Midbrain (tissue), 1 donor: ENCODE results near the gene SNPH.

Experiments
- DNase-seq: peaks from one replicate; lab custom pipeline; 2025; lab: John Stamatoyannopoulos, UW

The SNPH gene

DNA sequence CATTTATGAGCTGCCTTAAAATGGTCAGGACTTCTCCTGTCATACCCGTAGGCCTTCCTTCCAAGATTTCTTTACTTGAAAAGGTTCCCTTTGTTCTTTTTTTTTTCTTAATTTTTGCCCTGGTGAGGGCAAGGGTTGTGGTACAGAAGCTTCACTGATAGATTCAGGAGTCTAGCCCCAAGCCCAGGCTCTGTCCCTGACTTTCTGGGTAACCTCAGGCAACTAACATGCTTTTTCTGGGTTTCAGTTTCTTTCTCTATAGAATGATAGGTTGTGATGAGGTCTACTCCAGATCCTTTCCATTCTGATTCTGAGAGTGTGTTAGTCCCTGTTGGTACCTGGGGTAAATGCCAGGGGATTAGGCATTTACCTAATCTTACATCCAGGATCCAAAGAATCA, 21.2 kb downstream of the SNPH start:
- no peak for DNase-seq

DNA sequence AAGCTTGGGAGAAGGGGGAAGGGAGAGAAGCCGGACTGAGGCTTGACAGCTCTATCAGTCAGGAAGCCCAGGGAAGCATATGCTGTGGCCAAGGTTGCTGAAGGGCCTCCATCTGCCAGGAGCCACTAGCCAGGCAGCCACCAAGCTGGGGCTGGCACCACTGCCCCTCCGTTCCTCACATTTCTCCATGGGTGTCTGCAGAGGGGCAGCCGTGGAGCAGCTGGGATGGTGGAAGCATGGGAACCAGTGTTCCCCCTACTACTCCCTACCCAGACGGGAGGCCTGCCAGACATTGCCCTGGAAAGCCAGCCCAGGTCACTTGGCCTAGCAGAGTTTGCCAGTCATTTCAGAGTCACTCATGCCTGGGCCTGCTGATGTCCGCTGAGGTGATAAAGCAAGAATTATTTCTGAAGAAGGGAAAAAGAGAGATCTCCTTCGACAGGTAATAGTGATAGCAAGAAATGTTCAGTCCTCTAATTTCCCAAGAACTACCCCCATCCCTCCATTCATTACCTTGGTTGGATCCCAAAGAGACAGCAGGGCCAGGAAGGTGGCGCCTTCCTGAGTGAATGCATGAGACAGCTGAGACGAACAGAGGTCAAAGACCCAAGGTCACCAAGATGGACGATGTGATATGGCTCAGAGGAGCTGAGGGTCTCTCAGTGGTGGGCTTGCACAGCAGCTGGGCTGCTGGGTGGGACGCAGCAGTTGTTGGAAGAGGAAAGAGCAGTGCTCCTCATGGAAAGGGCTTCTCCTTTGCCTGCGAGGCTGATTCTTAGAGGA, 21.9 kb downstream of the SNPH start:
- no peak for DNase-seq

DNA sequence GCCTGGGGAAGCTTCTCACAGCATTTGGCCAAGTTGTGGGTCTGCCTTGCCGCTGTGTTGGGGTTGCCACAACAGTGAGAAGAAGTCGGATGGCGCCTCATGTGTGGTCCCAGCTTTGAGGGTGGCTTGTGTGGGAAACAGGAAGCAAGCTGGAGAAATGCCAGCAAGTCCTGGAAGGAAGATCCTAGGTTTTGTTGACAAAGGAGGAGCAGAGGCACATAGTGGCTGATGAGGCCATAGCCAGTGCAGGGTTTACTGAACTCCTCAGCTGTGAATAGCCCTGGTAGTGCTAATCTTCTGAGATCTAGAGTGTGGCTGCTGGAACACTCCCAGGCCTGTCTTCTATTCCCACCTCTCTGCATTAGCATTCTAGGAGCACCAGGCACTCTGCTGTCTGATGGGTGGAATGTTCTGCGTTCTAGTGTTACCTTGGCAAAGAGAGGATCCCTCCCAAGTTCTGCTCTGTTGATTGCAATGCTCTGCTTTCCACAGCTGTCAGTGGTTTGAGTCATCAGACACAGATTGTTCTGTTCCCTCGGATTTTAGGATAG, 25.2 kb downstream of the SNPH start:
- DNase-seq: no peak

DNA sequence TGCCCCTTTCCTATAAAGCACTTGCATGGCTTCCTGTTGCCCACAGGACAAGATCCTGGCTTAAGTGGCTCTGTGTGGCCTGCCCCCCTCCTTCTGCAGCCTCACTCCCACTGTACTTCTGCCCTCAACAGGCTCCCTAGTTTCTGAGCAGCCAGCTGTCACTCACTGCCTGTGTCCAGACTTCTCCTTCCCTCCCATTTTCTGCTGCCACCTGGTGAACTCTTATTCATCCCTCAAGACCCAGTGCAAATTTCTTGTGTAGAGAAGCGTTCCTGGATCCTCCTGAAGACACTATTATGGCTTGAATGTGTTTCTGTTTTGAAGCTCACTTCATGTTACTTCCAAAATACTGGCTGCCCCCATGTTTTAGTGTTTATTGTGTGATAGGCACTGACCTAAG, 26.5 kb downstream of the SNPH start:
- DNase-seq: no peak

DNA sequence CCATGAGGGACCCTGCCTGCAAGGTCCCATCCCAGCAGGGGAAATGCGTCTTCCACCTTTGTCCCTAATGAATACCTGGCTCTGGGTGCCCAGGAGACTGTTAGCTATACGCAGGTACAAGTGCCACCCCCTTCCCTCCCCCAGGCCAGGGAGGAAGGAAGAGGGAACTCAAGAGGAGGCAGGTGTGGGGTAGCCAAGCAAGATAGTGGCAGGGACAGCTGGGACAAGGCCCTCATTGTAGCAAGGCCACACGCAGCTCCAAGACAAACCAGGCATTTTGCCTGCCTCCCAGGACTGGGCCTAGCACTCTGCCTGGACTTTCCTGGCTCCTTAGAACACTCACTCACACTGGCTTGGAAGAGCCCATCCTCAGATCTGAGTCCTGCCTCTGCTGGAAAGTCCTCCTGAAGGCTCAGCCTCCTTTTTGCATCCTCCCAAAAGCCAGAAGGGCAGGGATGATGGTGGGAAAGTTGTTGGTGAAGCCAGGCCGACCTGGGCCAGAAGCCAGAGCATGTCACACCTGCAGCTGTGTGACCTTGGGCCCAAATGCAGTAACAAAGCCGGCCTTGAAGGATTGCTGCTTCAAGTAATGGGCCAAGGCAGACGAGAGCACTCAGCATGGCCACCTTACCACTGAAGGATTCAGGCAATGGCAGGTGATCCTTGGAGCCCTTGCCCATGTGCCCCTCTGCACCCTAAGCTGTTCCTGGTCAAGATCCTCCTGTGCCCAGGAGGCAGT, 27.7 kb downstream of the SNPH start:
- no peak for DNase-seq

DNA sequence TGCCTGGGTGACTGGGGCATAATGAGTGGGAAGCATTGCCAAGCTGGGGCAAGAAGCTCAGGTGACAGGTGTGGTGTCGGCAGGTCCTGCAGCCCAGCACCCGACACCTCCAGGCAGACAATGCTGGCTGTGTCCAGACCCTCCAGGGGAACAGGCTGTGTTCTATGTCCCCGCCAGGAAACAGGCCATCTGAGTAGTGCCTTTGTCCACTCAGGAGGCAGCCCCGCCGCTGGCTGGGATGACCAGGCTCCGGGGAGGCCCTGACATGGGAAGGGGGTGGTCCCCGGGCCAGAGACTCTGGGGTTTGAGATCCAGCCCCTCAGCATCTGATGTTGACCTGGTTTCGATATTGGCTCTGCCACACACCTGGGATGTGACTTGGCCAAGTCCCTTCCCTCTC, 28.4 kb downstream of the SNPH start:
- DNase-seq: no peak

DNA sequence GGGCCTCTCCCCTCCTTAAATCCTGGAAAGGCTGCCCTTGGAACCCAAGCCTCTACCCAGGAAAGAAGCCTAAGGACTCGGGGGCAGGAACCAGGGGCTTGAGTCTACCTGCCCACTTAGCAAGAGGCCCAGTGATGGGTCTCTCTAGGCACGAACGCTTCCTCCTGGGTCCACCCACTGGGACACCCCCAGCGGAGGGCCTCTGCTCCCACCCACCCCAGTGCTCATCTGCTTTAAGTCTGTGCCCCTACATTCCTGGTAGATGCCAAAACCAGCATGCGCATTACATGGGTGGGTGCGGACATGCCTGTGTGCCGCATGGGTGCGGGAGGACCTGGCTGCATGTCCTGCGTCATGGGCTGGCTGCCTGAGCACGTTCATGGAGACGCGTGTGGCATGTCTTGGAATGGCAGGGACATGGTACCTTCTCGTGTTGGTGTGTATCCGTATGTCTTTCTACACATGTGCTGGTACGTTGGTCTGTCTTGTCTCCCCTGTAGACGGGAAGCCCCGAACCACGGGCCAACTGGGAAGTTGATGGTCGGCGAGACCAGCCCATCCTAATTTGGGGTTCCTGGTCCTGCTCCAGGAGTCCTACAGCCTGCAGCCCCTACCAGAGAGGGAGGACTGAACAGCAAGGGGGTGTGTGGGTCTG, 29.3 kb downstream of the SNPH start:
- DNase-seq: no peak

DNA sequence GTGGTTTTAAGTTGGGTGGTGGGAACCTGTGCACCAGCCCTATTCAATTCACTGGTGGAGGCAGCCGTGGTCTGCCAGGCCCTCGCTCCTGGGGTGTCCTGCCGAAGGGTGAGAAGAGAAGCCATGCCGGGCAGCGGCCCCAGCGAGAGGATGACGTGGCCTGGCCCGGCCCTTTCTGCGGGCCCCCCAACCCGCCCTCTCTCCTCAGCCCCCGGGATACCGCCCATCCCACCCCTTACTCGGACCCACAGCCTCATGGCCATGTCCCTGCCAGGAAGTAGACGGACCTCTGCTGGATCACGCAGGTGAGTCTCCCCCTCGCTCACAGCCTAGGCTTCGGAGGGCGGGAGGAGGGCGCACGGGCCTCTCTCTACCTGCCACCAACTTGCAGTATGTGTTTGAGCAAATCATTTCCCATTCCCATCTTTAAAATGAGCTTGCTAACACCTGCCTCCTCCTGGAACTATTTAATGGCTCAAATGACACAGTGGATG, 30.1 kb downstream of the SNPH start:
- no peak for DNase-seq

DNA sequence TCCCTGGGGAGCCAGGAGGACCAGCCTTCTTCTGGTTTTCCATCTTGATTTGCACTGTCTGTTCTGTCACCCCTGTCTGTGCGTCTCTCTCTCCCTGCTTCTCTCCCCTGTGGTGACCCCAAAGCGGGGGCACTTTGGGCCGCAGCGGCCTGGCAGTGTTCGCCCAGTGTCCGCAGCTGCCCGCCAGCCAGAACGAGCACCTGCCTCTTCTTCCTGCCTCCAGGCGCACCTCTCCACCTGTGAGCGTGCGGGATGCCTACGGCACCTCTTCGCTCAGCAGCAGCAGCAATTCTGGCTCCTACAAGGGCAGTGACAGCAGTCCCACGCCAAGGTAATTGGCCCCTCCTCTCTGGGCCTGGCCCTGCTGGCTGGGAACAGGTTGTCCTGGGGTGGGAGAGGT, 30.8 kb downstream of the SNPH start:
- DNase-seq: no peak

DNA sequence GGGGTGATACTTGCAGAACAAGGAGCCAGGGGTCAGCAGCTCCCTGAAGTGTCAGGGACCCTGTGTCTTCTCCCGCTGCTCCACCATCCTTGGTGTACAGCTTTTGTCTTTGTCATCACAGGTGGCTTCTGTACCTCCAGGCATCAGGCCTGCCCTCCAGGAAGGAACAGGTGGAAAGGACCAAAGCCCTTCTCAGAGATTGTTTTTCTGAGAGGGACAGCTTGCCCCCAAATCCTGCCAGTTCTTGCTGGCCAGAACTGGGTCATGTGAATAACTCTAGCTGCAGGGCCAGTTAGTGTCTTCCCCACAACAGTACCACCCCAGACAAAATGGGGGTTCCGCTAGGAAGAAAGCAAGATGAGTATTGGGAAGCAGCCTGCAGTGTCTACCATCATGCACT, 31.4 kb downstream of the SNPH start:
- no peak for DNase-seq

DNA sequence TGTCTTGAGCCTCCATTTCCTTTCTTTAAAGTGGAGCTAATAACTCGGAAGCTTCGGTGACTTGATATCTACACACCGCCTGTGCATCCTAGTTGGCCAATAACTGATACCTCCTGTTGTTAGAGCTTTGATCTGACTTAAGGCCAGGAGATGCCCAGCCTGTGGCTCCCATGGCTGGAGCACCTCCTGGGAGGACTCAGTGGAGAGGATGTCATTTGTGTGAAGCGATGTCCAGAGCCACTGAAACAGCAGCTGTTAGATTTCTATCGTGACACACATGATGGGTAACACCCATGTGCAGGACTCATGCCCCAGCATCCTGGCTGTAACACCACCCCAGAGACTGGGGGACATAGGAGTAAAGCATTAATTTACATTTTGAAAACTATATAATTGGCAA, 32.1 kb downstream of the SNPH start:
- DNase-seq: no peak

DNA sequence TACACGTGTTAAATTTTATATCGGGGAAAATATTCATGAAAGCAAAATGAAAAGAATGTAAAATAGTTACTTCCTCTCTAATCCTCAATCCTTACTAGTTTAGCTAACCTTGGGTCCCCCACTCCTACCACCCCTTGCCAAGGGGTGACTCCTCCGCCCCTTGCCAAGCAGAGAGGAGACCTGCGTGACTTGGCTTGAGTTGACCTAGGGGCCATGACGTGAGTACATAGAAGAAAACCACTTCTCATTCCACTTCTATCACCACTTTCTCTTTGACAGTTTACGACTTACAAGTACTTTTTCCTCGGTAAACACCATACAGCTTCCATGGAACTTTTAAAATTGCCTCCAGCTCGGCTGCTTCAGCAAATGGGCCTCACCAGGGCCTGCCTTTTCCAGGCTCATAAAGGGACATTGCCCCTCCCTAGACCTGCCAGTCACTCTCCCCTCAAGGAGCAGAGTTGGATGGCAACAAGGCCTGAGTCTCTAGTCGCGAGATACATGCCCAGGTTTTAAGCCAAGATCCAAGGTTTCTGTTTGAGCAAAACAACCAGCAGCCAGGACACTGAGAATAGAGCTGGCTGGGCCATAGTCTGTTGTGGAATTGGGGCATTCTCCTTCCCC, 32.9 kb downstream of the SNPH start:
- DNase-seq: no peak

DNA sequence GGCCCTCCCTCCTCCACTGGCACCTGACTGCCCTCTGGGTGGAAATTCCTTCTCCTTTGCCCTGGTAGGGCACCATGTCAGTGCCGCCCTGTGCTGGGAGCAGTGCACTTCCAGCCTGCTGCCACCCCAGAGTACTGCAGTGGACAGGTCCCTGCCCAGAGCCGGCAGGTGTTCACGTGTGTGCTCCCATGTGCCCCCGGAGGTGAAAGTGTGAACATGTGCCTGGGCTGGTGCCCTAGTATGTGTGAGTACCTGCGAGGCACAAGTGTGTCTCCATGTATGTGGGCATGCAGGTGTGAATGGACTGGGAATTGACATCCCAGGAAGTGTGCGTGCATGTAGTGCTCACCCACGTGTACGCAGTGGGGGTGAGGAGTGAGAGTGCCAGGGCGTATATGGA, 33.4 kb downstream of the SNPH start:
- DNase-seq: no peak

DNA sequence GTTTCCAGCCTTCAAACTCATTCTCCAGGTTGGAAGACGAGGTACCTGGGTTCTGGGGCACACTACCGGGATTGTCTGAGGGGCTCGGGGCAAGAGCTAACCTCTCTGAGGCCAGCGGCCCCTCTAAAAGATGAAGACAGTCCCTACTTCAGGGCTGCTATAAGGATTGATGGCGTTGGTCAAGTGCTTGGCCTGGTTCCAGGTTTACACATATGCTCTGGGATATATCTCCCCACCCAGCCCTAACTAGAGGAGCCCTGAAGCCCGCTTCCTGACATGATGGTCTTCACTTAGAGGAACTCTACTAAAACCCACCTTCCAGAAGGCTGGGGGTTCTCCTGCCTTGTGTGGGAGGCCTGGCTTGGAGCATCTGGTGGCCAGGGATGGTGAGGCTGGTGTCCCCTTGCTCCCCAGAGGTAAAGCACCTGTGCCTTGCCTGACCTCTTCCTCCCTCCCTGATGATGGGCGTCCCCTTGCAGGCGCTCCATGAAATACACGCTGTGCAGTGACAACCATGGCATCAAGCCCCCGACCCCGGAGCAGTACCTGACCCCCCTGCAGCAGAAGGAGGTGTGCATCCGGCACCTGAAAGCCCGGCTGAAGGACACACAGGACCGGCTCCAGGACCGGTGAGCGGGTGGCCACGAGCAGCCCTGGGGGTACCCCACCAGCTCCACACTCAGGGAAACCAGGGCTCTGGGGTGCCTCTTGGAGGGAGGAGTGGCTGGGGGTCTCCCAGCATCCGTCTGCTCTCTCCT, 34.2 kb downstream of the SNPH start:
- no peak for DNase-seq

DNA sequence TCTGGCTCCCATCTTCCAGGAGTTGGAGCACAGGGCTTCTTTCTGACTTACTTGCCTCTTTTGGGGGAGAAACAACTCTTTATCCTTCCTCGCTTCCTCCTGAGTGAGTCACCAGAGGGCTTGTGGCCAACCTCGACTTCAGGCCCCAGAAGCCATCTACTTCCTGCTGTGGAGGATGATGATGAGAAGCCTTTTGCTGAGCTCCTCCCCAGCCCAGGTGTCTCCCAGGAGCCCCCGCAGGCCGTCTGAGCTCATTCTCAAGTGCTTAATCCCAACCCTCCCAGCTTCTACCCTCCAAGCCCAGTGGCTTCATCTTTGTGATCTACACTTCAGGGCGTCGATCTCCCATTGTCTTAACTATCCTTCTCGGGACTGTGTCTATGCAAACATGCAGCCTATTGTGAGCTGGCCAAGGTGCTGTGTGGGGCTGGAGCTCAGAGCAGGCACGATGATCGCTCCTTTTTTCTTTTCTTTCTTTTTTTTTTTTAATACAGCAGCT, 35.0 kb downstream of the SNPH start:
- no peak for DNase-seq

DNA sequence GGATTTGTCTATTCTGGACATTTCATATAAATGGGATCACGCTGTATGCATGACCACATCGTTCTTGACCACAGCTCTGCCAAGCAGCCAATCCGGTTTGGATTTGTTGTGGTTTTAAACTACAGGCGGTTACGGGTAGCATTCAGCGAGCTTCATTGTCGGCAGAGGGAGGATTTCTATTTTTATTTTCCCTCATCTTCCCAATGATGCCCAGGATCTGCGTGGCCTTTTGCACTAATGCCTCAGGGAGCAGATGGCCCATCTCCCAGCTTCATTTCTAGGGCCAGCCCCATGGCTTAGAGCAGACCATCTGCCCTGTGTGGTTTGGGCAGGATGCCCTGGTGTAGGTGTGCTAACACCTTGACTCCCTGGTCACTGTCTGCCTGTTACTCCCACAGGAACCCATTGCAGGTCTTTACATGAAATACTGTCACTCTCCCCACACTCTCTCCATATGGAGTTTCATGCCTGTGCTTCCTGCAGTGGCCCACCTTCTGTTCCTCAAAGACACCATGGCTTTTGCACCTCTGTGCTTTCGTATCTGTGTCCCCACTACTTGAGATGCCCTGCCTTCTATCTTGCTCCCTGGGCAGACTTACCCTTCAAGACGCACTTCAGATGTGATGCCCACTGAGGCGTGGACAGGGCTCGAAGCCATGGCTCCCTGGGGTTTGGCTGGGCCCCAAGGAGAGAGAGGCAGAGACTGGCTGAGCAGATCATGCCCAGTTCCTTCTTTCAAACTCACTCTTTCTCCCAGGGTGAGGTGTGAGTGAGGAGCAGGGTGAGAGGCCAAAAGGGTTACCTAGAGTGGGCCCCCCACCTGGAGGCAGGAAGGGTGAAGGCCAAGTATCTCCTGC, 36.8 kb downstream of the SNPH start:
- no peak for DNase-seq

DNA sequence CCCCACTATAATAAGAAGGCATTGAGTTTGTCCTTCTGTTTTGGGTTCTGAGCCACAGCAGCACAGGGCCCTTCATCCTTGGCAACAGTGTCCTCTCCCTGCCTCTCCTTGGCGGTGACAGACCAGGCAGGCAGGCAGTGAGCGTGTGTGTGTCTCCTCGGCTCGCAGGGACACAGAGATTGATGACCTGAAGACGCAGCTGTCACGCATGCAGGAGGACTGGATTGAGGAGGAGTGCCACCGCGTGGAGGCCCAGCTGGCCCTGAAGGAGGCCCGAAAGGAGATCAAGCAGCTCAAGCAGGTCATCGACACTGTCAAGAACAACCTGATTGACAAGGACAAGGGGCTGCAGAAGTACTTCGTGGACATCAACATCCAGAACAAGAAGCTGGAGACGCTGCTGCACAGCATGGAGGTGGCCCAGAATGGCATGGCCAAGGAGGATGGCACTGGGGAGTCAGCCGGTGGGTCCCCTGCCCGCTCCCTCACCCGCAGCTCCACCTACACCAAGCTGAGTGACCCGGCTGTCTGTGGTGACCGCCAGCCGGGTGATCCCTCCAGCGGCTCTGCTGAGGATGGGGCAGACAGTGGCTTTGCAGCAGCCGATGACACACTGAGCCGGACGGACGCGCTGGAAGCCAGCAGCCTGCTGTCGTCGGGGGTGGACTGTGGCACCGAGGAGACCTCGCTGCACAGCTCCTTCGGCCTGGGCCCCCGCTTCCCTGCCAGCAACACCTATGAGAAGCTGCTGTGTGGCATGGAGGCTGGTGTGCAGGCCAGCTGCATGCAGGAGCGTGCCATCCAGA, 38.8 kb downstream of the SNPH start:
- no peak for DNase-seq

DNA sequence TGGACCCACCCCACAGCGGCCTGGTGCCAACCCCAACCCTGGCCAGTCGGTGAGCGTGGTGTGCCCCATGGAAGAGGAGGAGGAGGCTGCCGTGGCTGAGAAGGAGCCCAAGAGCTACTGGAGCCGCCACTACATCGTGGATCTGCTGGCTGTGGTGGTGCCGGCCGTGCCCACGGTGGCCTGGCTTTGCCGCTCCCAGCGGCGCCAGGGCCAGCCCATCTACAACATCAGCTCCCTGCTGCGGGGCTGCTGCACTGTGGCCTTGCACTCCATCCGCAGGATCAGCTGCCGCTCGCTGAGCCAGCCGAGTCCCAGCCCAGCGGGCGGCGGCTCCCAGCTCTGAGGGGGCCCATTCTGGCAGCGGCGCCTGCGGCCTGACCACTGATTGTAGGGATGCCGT, 39.6 kb downstream of the SNPH start:
- DNase-seq: no peak

DNA sequence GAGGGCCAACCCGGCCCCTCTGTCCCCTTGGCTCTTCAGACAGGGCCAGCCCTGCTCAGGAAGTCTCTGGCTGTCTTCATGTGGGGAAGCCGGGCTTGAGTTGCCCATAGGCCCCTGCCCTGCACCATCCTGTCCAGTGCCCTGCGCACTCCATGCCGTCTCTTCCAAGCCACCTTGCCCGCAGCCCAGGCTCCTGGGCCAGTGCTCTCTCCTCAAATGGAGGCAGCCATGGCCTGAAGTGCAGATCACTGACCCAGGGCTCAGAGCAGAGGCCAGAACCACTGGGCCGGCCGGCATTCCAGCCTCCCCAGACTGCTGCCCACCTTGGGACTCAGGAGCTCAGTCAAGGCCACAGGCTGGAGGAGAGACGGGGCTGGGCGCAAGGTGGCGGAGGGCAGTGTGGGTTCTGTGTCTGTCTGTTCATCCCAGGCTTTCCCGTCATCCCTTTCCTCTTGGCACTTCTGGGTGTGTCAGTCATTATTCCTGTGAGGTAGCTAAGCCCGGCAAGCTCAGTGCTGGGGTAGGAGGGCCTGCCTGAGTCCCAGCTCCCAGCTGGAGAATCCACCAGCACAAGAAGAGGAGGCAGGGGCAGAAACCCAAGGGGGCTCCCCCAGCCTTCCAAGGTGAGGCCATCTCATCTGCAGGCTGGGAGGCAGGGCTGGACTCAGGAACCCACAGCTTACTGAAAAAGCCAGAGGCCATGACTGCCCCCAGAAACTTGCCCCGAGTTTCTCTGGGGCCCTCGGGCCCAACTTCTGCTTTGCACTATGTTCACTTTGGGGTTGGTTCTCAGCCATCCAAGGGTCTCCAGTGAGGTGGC, 40.4 kb downstream of the SNPH start:
- DNase-seq: no peak
